Panc1 (cell line): Measurements from ENCODE around the gene CCDC177.

Source experiments
- POLR2AphosphoS5 ChIP-seq: IDR thresholded peaks from 2 replicates; pipeline ENCODE4 v1.6.1; 2012; ENCODE audit warnings: mild to moderate bottlenecking, low read depth, low read length, moderate library complexity
- SIN3A ChIP-seq: IDR thresholded peaks from 2 replicates; pipeline ENCODE4 v1.6.1; 2012; ENCODE audit warnings: low read depth, mild to moderate bottlenecking, low read length, moderate library complexity, borderline replicate concordance; ENCODE audit not compliant: insufficient read depth
- TCF7L2 ChIP-seq: IDR thresholded peaks from 2 replicates; pipeline ENCODE4 v1.6.1; 2011; ENCODE audit warnings: mild to moderate bottlenecking, low read depth, low read length, inconsistent platforms
- TF ChIP-seq, protein P1 (sequence below): fragments of 450-650 bp; IDR thresholded peaks from 2 replicates; pipeline ENCODE4 v1.5.1; 2017; ENCODE audit warnings: mild to moderate bottlenecking

DNA sequence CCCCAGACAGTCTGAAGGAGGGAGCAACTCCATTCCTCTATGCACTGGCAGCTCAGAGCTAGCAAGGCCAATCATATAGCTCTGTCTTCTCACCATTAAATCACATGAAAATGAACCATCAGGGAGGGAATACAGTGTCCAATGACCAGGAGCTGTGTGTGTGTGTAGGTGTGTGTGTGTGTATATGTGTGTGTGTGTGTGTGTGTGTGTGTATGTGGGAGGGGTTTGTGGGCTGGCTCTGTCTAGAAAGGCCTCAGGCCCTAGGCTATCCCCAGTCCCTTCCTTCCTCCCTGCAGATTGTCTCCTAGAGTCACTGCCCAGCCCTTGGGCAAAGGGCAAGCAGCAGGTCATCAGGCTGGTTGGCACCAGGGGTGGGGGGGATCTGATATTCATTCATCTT, 31.1 kb upstream of the CCDC177 start:
- TF ChIP-seq, protein P1, sequence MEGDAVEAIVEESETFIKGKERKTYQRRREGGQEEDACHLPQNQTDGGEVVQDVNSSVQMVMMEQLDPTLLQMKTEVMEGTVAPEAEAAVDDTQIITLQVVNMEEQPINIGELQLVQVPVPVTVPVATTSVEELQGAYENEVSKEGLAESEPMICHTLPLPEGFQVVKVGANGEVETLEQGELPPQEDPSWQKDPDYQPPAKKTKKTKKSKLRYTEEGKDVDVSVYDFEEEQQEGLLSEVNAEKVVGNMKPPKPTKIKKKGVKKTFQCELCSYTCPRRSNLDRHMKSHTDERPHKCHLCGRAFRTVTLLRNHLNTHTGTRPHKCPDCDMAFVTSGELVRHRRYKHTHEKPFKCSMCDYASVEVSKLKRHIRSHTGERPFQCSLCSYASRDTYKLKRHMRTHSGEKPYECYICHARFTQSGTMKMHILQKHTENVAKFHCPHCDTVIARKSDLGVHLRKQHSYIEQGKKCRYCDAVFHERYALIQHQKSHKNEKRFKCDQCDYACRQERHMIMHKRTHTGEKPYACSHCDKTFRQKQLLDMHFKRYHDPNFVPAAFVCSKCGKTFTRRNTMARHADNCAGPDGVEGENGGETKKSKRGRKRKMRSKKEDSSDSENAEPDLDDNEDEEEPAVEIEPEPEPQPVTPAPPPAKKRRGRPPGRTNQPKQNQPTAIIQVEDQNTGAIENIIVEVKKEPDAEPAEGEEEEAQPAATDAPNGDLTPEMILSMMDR: no peak
- TF ChIP-seq POLR2AphosphoS5 (no peak), SIN3A (no peak), TCF7L2 (no peak)
